ENCODE results near the gene NT5C1A. TPM values are rescaled to one million over a fixed set of nuclear protein-coding genes. Genes with fewer than 3 reads are reported as not detected.

The NT5C1A gene
- total RNA-seq, 1 donor from 2014 or later = not detected

- Histone ChIP-seq H3K27ac (no peak overlapping the region), H3K4me1 (no peaks in the 10 kb centered on the region), H3K27me3 (no peaks in the 10 kb centered on the region), H3K4me3 (no peak overlapping the region), H3K9me3 (no peaks in the 10 kb centered on the region), H3K36me3 (no peaks in the 10 kb centered on the region)
- no peak for DNase-seq (ENCODE audit: low spot score in 2 of 2)
- TF ChIP-seq CTCF (IDR thresholded peaks at IDR 0.05) = no peak
- intact Hi-C loops (cut with DNase I) = no loop called here
These were observed 10.1 kb upstream of the NT5C1A start for GRCh38 chr1:39681999-39682398.

- Histone ChIP-seq H3K36me3 (no peaks in the 10 kb centered on the region), H3K9me3 (no peaks in the 10 kb centered on the region), H3K4me1 (no peaks in the 10 kb centered on the region), H3K27me3 (no peaks in the 10 kb centered on the region), H3K27ac (no peak overlapping the region), H3K4me3 (no peak overlapping the region)
- DNase-seq (ENCODE audit: low spot score in 2 of 2) = no peak
- no peak for TF ChIP-seq CTCF (IDR thresholded peaks at IDR 0.05)
- intact Hi-C loops (cut with DNase I) = no loop called here
These were observed 9.4 kb upstream of the NT5C1A start for GRCh38 chr1:39681294-39681693.

- intact Hi-C loops (cut with DNase I) = no loop called here
- Histone ChIP-seq H3K4me3 (no peak overlapping the region), H3K4me1 (no peaks in the 10 kb centered on the region), H3K27ac (no peak overlapping the region), H3K9me3 (no peaks in the 10 kb centered on the region), H3K36me3 (no peaks in the 10 kb centered on the region), H3K27me3 (no peaks in the 10 kb centered on the region)
- DNase-seq (ENCODE audit: low spot score in 2 of 2) = no peak
- TF ChIP-seq CTCF (IDR thresholded peaks at IDR 0.05) = no peak
These were observed 8.8 kb upstream of the NT5C1A start for GRCh38 chr1:39680751-39681150.

GRCh38 chr1:39679821-39680220 is 7.9 kb upstream of the NT5C1A start:
- no peak overlapping the region for H3K4me3 ChIP-seq
- no peak for DNase-seq (ENCODE audit: low spot score in 2 of 2)
- no peaks in the 10 kb centered on the region for H3K9me3 ChIP-seq
- H3K27me3 ChIP-seq = no peaks in the 10 kb centered on the region
- no peaks in the 10 kb centered on the region for H3K36me3 ChIP-seq
- no peak for TF ChIP-seq CTCF (IDR thresholded peaks at IDR 0.05)
- H3K4me1 ChIP-seq = no peaks in the 10 kb centered on the region
- intact Hi-C loops (cut with DNase I) = no loop called here
- H3K27ac ChIP-seq = no peak overlapping the region

- Histone ChIP-seq H3K4me1 (no peaks in the 10 kb centered on the region), H3K4me3 (no peak overlapping the region), H3K27me3 (no peaks in the 10 kb centered on the region), H3K27ac (no peak overlapping the region), H3K36me3 (no peaks in the 10 kb centered on the region), H3K9me3 (no peaks in the 10 kb centered on the region)
- DNase-seq (ENCODE audit: low spot score in 2 of 2) = no peak
- intact Hi-C loops (cut with DNase I) = no loop called here
- no peak for TF ChIP-seq CTCF (IDR thresholded peaks at IDR 0.05)
These were observed 7.0 kb upstream of the NT5C1A start for GRCh38 chr1:39678889-39679288.

GRCh38 chr1:39677645-39678044 is 5.7 kb upstream of the NT5C1A start:
- H3K4me1 ChIP-seq = no peaks in the 10 kb centered on the region
- no peak for TF ChIP-seq CTCF (IDR thresholded peaks at IDR 0.05)
- H3K9me3 ChIP-seq = no peaks in the 10 kb centered on the region
- intact Hi-C loops (cut with DNase I) = no loop called here
- no peaks in the 10 kb centered on the region for H3K36me3 ChIP-seq
- DNase-seq (ENCODE audit: low spot score in 2 of 2) = no peak
- no peak overlapping the region for H3K4me3 ChIP-seq
- H3K27me3 ChIP-seq = no peaks in the 10 kb centered on the region
- no peak overlapping the region for H3K27ac ChIP-seq

Measured in ascending aorta (tissue), 2 donors.